ENCODE measurements around the gene AZIN2. TPM values are rescaled to one million over a fixed set of nuclear protein-coding genes. Genes with fewer than 3 reads are reported as not detected.
A peak's percentile ranks its signal among the peaks of the same experiment; 100 is the strongest.

AZIN2 gene
- total and polyA plus RNA-seq, 2 of the 8 experiments (the other 6 are each of a cell fraction or from before 2014, with no cell fraction given): 0.22 to 0.91 TPM

DNA sequence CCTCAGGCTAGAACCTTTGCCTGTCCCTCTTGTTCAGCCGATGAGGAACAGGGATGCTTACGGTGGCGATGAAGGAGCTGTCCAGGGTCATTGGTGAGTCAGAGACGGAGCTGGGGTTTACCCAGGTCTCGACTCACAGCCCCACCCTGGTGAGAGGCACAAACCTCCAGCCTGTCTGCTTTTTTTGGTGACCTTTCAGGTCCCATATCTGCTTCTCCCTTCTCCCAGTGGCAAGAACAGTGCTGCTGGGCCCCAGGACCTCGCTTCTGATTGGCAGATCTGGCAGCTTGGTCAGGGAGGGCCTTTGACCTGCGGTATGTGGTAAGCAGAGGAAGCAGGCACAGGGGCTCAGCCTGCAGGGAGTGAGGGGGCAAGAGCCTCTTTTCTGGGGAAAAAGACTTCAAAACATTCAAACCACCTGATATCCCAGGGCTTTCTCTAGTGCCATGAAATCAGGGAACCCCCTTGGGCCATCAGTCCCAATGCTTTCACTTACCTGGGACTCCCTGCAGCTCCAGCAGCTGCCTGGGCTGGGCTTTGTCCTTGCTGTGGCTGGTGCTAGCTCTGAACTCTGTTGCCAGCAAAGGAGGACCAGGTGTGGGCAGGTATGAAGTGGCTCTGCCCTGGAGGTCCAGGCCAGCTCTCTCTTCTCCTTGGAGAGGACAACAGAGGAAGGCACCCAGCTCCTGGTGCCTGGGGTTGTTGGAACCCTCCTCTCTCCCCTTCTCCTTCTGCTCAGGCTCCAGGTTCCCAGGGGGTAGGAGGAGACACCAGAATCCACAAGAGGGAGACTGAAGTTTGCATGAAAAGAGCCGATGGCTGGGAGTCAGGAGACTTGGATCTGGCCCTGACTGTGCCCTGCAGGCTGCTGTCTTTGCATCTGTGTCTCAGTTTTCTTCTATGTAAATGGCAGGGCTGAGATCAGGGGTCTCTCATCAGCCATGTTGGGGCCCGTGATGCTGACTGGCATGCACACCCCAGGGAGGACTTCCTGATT, 59.5 kb downstream of the AZIN2 start (continued):
- TF ChIP-seq, protein P1, sequence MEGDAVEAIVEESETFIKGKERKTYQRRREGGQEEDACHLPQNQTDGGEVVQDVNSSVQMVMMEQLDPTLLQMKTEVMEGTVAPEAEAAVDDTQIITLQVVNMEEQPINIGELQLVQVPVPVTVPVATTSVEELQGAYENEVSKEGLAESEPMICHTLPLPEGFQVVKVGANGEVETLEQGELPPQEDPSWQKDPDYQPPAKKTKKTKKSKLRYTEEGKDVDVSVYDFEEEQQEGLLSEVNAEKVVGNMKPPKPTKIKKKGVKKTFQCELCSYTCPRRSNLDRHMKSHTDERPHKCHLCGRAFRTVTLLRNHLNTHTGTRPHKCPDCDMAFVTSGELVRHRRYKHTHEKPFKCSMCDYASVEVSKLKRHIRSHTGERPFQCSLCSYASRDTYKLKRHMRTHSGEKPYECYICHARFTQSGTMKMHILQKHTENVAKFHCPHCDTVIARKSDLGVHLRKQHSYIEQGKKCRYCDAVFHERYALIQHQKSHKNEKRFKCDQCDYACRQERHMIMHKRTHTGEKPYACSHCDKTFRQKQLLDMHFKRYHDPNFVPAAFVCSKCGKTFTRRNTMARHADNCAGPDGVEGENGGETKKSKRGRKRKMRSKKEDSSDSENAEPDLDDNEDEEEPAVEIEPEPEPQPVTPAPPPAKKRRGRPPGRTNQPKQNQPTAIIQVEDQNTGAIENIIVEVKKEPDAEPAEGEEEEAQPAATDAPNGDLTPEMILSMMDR (IDR thresholded peaks at IDR 0.05; ENCODE audit: control extremely low read depth in 1 of 3, insufficient read depth in 1 of 3, low read depth in 1 of 3, low read length in 3 of 3): peak in 1 of 3 experiments; percentile 27; a peak in 1 of 4 replicates
- no peak for TF ChIP-seq BRCA1 (IDR thresholded peaks at IDR 0.05; ENCODE audit: low read depth, low read length)

All from H1 (cell line).